A673 (cell line): Measurements from ENCODE around the gene SKAP1. TPM values are rescaled to one million over a fixed set of nuclear protein-coding genes. Genes with fewer than 3 reads are reported as not detected.

ENCODE experiments used
- BruUV-seq: library from RNA; stranded (reverse); fragments of 400-500 nt; replicated peaks from 2 replicates; lab custom pipeline; 2021; lab: Mats Ljungman, UMichigan
- CTCF ChIA-PET: fragments of 300-600 bp; sonication (Branson Sonifier 250); formaldehyde crosslinking; loops from one replicate; lab custom pipeline; 2022; ENCODE audit warnings: antibody characterized with exemption; lab: Charles Lee
- POLR2A ChIA-PET: fragments of 300-600 bp; sonication (Branson Sonifier 250); formaldehyde crosslinking; loops from one replicate; lab custom pipeline; 2022; ENCODE audit warnings: antibody characterized with exemption; ENCODE audit not compliant: low non-redundant PET; lab: Charles Lee
- DNase-seq: peaks from one replicate; pipeline ENCODE4 v3.0.0-alpha.2; 2015; ENCODE audit warnings: low spot score
- H3K27ac ChIP-seq: fragments of 200-600 bp; sonication (generic); 2 replicates; pipeline ENCODE4 v1.5.1; 2016; ENCODE audit warnings: mixed run types, low read depth, mild to moderate bottlenecking, mixed read lengths, antibody characterized with exemption, low read length; ENCODE audit not compliant: poor library complexity, severe bottlenecking
- H3K27me3 ChIP-seq: fragments of 200-600 bp; sonication (generic); replicated peaks from 2 replicates; pipeline ENCODE4 v1.6.1; 2017; ENCODE audit warnings: mixed run types, low read depth, mild to moderate bottlenecking, mixed read lengths, antibody characterized with exemption, low read length; ENCODE audit not compliant: insufficient read depth, poor library complexity
- H3K36me3 ChIP-seq: fragments of 200-600 bp; sonication (generic); 2 replicates; pipeline ENCODE4 v1.6.1; 2016; ENCODE audit warnings: mixed run types, mild to moderate bottlenecking, mixed read lengths, antibody characterized with exemption, low read length; ENCODE audit not compliant: insufficient read depth, poor library complexity, severe bottlenecking
- H3K4me1 ChIP-seq: fragments of 200-600 bp; sonication (generic); 2 replicates; pipeline ENCODE4 v1.6.1; 2017; ENCODE audit warnings: mixed run types, mild to moderate bottlenecking, mixed read lengths, antibody characterized with exemption, low read length; ENCODE audit not compliant: insufficient read depth, poor library complexity, severe bottlenecking
- H3K4me3 ChIP-seq: fragments of 200-600 bp; sonication (generic); 2 replicates; pipeline ENCODE4 v1.5.1; 2016; ENCODE audit warnings: low read depth, mixed run types, mild to moderate bottlenecking, mixed read lengths, low read length; ENCODE audit not compliant: poor library complexity, severe bottlenecking
- H3K9me3 ChIP-seq: fragments of 200-600 bp; sonication (generic); 2 replicates; pipeline ENCODE4 v1.6.1; 2016; ENCODE audit warnings: mixed run types, low read depth, mild to moderate bottlenecking, mixed read lengths, antibody characterized with exemption, low read length; ENCODE audit not compliant: poor library complexity, severe bottlenecking
- CTCF ChIP-seq: fragments of 300-800, 200-600 bp; sonication (generic); conservative IDR thresholded peaks from 2 replicates; pipeline ENCODE4 v1.5.1; 2017; ENCODE audit warnings: low read depth, mild to moderate bottlenecking, antibody characterized with exemption, low read length, moderate library complexity, mixed read lengths
- EZH2 ChIP-seq: fragments of 200-600 bp; sonication (generic); IDR thresholded peaks from 2 replicates; pipeline ENCODE4 v1.6.1; 2017; ENCODE audit warnings: borderline replicate concordance, low read depth, mild to moderate bottlenecking, mixed read lengths, antibody characterized with exemption, low read length; ENCODE audit not compliant: poor library complexity, severe bottlenecking
- intact Hi-C: fragments of 100-400 bp; cut with micrococcal nuclease; formaldehyde crosslinking; loops from one replicate; pipeline ENCODE4 v1.10.0; 2022; ENCODE audit not compliant: unreplicated experiment
- total RNA-seq: library from RNA; stranded (reverse); gene quantifications from 2 replicates; pipeline ENCODE4 v1.2.3, GENCODE V29; 2021

Gene SKAP1
- total RNA-seq, 1 experiment from 2014 or later, result not detected

- no TSS peak for BruUV-seq
- Histone ChIP-seq H3K27me3 (no peaks in the 10 kb centered on the region), H3K27ac (no peak overlapping the region), H3K4me1 (peaks cover under 1% of the 10 kb centered on the region), H3K36me3 (no peaks in the 10 kb centered on the region), H3K9me3 (no peaks in the 10 kb centered on the region), H3K4me3 (no peak overlapping the region)
- POLR2A ChIA-PET, result no interaction called here
- no peak for DNase-seq
- intact Hi-C loops, result no loop called here
- CTCF ChIA-PET, result interaction anchor here (0.6 kb wide), 1 partner anchor 220 kb away, joined by 6 read pairs; no protein-coding TSS in a partner anchor
- TF ChIP-seq CTCF (no peak), EZH2 (no peak)
Observed at GRCh38 chr17:48432820-48433775, 3.1 kb upstream of the SKAP1 start.

- no TSS peak for BruUV-seq
Observed at GRCh38 chr17:48429156-48429555, 858 bp downstream of the SKAP1 start.

DNA sequence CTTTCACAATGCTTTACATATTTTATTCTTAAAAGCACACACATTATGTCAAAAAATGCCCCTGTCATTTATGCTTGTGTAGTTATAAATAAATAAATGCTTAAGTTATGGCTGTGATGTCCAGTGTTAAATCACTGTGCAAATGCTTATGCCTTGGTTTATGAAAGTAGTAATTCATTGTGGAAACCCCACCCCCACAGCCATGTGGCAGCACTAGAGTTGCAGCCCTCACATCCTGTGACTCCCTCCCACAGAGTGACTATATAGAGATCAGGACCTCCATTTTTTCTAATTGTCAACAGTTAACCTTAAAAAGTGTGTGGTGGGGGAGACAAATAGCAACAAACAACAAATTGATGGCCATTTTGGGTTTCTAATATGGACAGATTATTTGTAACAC lies 2.4 kb downstream of the SKAP1 start:
- peak; percentile 14 for DNase-seq
- H3K27me3 ChIP-seq, result no peaks in the 10 kb centered on the region
- intact Hi-C loops, result no loop called here
- no TSS peak for BruUV-seq
- H3K27ac ChIP-seq, result no peak overlapping the region
- H3K9me3 ChIP-seq, result no peaks in the 10 kb centered on the region
- ChIA-PET CTCF (no interaction called here), POLR2A (no interaction called here)
- no peak for TF ChIP-seq CTCF
- TF ChIP-seq EZH2, result no peak
- no peaks in the 10 kb centered on the region for H3K36me3 ChIP-seq
- no peaks in the 10 kb centered on the region for H3K4me1 ChIP-seq
- H3K4me3 ChIP-seq, result no peak overlapping the region

More at GRCh38 chr17:48429156-48429555, 858 bp downstream of the SKAP1 start:
- no peak overlapping the region for H3K27ac ChIP-seq
- H3K4me1 ChIP-seq, result no peaks in the 10 kb centered on the region
- no peak overlapping the region for H3K4me3 ChIP-seq
- intact Hi-C loops, result no loop called here
- DNase-seq, result no peak
- no peaks in the 10 kb centered on the region for H3K27me3 ChIP-seq
- TF ChIP-seq EZH2 (no peak), CTCF (no peak)
- H3K36me3 ChIP-seq, result no peaks in the 10 kb centered on the region
- CTCF ChIA-PET, result no interaction called here
- POLR2A ChIA-PET, result no interaction called here
- no peaks in the 10 kb centered on the region for H3K9me3 ChIP-seq
